SK-N-SH treated with all-trans-retinoic acid at 6 μM for 48 hours (cell line): Measurements from ENCODE around the gene SSNA1.

Source experiments
- CSDC2 ChIP-seq: fragments of 250-450 bp; sonication (Bioruptor Pico); IDR thresholded peaks from 2 replicates; pipeline ENCODE4 v1.5.0; 2020; ENCODE audit warnings: mild to moderate bottlenecking, moderate library complexity
- CSRNP3 ChIP-seq: fragments of 250-450 bp; sonication (Bioruptor Pico); IDR thresholded peaks from 2 replicates; pipeline ENCODE4 v1.5.1; 2021; ENCODE audit warnings: mild to moderate bottlenecking, moderate library complexity

- no peak for TF ChIP-seq CSRNP3 (CRISPR knock-in tag)
- TF ChIP-seq CSDC2 (CRISPR knock-in tag) = no peak
These were observed 23.1 kb downstream of the SSNA1 start for GRCh38 chr9:137211532-137211931.
